Nephron progenitor cell (in vitro differentiated cells): ENCODE data around the gene CGB7.

Experiments used
- DNase-seq: peaks from one replicate; pipeline ENCODE4 v3.0.0; 2021
- H3K27ac Mint-ChIP-seq: 2 replicates; pipeline ENCODE4 v1.8.0; 2021; ENCODE audit warnings: mild to moderate bottlenecking, moderate library complexity, mixed read lengths
- H3K27me3 Mint-ChIP-seq: 2 replicates; pipeline ENCODE4 v1.8.0; 2021; ENCODE audit warnings: mild to moderate bottlenecking, low read depth, mixed read lengths; ENCODE audit not compliant: poor library complexity
- H3K36me3 Mint-ChIP-seq: 2 replicates; pipeline ENCODE4 v1.8.0; 2021; ENCODE audit warnings: low read depth, mixed read lengths
- H3K4me1 Mint-ChIP-seq: 2 replicates; pipeline ENCODE4 v1.8.0; 2021; ENCODE audit warnings: mixed read lengths
- H3K4me3 Mint-ChIP-seq: 2 replicates; pipeline ENCODE4 v1.8.0; 2021; ENCODE audit warnings: mild to moderate bottlenecking, moderate library complexity, mixed read lengths
- H3K9me3 Mint-ChIP-seq: 2 replicates; pipeline ENCODE4 v1.8.0; 2021; ENCODE audit warnings: mild to moderate bottlenecking, moderate library complexity, mixed read lengths
- CTCF ChIP-seq: fragments of 200-600 bp; sonication (generic); IDR thresholded peaks from 2 replicates; pipeline ENCODE4 v1.5.0; 2021; ENCODE audit warnings: antibody characterized with exemption

CGB7 gene

GRCh38 chr19:49070416-49070815 lies 12.9 kb upstream of the CGB7 start:
- peaks cover 21% of the 10 kb centered on the region for H3K36me3 Mint-ChIP-seq
- no peak overlapping the region for H3K4me3 Mint-ChIP-seq
- no peak for DNase-seq
- TF ChIP-seq CTCF: no peak
- H3K9me3 Mint-ChIP-seq: peaks cover 43% of the 10 kb centered on the region
- peaks cover 72% of the 10 kb centered on the region for H3K4me1 Mint-ChIP-seq
- H3K27me3 Mint-ChIP-seq: peaks cover 61% of the 10 kb centered on the region
- H3K27ac Mint-ChIP-seq: no peak overlapping the region

GRCh38 chr19:49069026-49069425 lies 11.5 kb upstream of the CGB7 start:
- no peak for TF ChIP-seq CTCF
- Mint-ChIP-seq H3K27me3 (peaks cover 58% of the 10 kb centered on the region), H3K9me3 (peaks cover 43% of the 10 kb centered on the region), H3K36me3 (peaks cover 21% of the 10 kb centered on the region), H3K4me1 (peaks cover 78% of the 10 kb centered on the region), H3K27ac (no peak overlapping the region), H3K4me3 (no peak overlapping the region)
- DNase-seq: no peak

GRCh38 chr19:49067554-49067953 lies 10.0 kb upstream of the CGB7 start:
- TF ChIP-seq CTCF: no peak
- peak overlapping the region; percentile 63 for H3K27ac Mint-ChIP-seq
- no peak for DNase-seq

GRCh38 chr19:49065905-49066512 lies 8.5 kb upstream of the CGB7 start:
- peaks cover 68% of the 10 kb centered on the region for H3K4me1 Mint-ChIP-seq

More at GRCh38 chr19:49067554-49067953, 10.0 kb upstream of the CGB7 start:
- H3K4me1 Mint-ChIP-seq: peaks cover 73% of the 10 kb centered on the region
- peaks cover 48% of the 10 kb centered on the region for H3K27me3 Mint-ChIP-seq
- H3K9me3 Mint-ChIP-seq: peaks cover 32% of the 10 kb centered on the region
- H3K36me3 Mint-ChIP-seq: peaks cover 16% of the 10 kb centered on the region
- peak overlapping the region; percentile 30 for H3K4me3 Mint-ChIP-seq

GRCh38 chr19:49064768-49065611 lies 7.4 kb upstream of the CGB7 start, which contains the start of gene NTF4:
TSS of gene NTF4 (minus strand) at chr19:49064818. CDS start at chr19:49061997, 2,821 bp downstream.
- DNase-seq: peak; percentile 87
- H3K4me1 Mint-ChIP-seq: peaks cover 68% of the 10 kb centered on the region
- TF ChIP-seq CTCF: no peak
- H3K27me3 Mint-ChIP-seq: peaks cover 36% of the 10 kb centered on the region
- peak within 1 kb of the TSS; percentile 72 for H3K4me3 Mint-ChIP-seq
- H3K9me3 Mint-ChIP-seq: peaks cover 14% of the 10 kb centered on the region
- H3K27ac Mint-ChIP-seq: peak within 1 kb of the TSS; percentile 5
- peaks cover 9% of the 10 kb centered on the region for H3K36me3 Mint-ChIP-seq

More at GRCh38 chr19:49065905-49066512, 8.5 kb upstream of the CGB7 start:
- DNase-seq: no peak
- Mint-ChIP-seq H3K4me3 (peak overlapping the region; percentile 72), H3K36me3 (peaks cover 16% of the 10 kb centered on the region), H3K27ac (peak overlapping the region; percentile 36), H3K9me3 (peaks cover 24% of the 10 kb centered on the region), H3K27me3 (peaks cover 39% of the 10 kb centered on the region)
- TF ChIP-seq CTCF: no peak
